Uterine smooth muscle cell (primary cell): ENCODE results near the gene RGS7BP. TPM values are rescaled to one million over a fixed set of nuclear protein-coding genes. Genes with fewer than 3 reads are reported as not detected.

Source experiments
- total RNA-seq: library from RNA; depleted of rRNA; stranded (reverse); fragments of >200 nt; gene quantifications from 2 replicates; pipeline ENCODE4 v1.2.3, GENCODE V29; 2014

The RGS7BP gene
- not detected in 2 replicates for total RNA-seq

GRCh38 chr5:64505769-64506566, at the start of gene RGS7BP:
TSS of gene RGS7BP (plus strand) at chr5:64506015. CDS start at chr5:64506625, 610 bp downstream.

Other genes with a start within 250 kb of the RGS7BP start
- 0.25 TPM in 1 of 2 replicates, not detected in the other for gene SHISAL2B, start 184.5 kb downstream of the RGS7BP start, total RNA-seq